K562 (cell line): ENCODE measurements around the gene TBRG4. TPM values are rescaled to one million over a fixed set of nuclear protein-coding genes. Genes with fewer than 3 reads are reported as not detected.
A peak's percentile ranks its signal among the peaks of the same experiment; 100 is the strongest.

ENCODE experiments used
- ARID2 ChIP-seq: fragments of 450-650 bp; IDR thresholded peaks from 2 replicates; pipeline ENCODE4 v1.6.1; 2017; ENCODE audit warnings: antibody characterized with exemption, mild to moderate bottlenecking
- CTBP1 ChIP-seq: fragments of 450-650 bp; IDR thresholded peaks from 2 replicates; pipeline ENCODE4 v1.6.1; 2016; ENCODE audit warnings: borderline replicate concordance
- HDAC1 ChIP-seq, 2 experiments: fragments of 450-650 bp; IDR thresholded peaks; 2 replicates each; pipeline ENCODE4 v1.6.1; 2016 to 2017; ENCODE audit warnings: inconsistent platforms in 1 of 2, mild to moderate bottlenecking in 1 of 2, moderate library complexity in 1 of 2
- HOXB6 ChIP-seq: fragments of 250-450 bp; sonication (Bioruptor Pico); IDR thresholded peaks from 2 replicates; pipeline ENCODE4 v1.5.1; 2022; ENCODE audit warnings: mild to moderate bottlenecking, borderline replicate concordance
- MAFK ChIP-seq: IDR thresholded peaks from 2 replicates; pipeline ENCODE4 v1.6.1; 2011; ENCODE audit warnings: low read length, improper control_type of control experiment
- MECOM ChIP-seq: fragments of 250-450 bp; sonication (Bioruptor Pico); IDR thresholded peaks from 2 replicates; pipeline ENCODE4 v1.8.0; 2022; ENCODE audit warnings: inconsistent platforms
- PCBP1 ChIP-seq: fragments of 200-400 bp; formaldehyde crosslinking; IDR thresholded peaks from 2 replicates; pipeline ENCODE4 v1.6.1; 2018; ENCODE audit warnings: mild to moderate bottlenecking, low read depth, low read length; ENCODE audit not compliant: poor library complexity, severe bottlenecking
- POLR3A ChIP-seq: IDR thresholded peaks from 2 replicates; pipeline ENCODE4 v1.6.1; 2011; ENCODE audit warnings: borderline replicate concordance, mild to moderate bottlenecking, moderate library complexity; ENCODE audit not compliant: insufficient read length, insufficient read depth; ENCODE audit errors: extremely low read depth
- POU5F1 ChIP-seq: fragments of 150-350 bp; IDR thresholded peaks from 2 replicates; pipeline ENCODE4 v1.6.1; 2014; ENCODE audit warnings: borderline replicate concordance, low read length, low read depth, mild to moderate bottlenecking; ENCODE audit not compliant: partially characterized antibody
- RBFOX2 ChIP-seq: fragments of 200-400 bp; formaldehyde crosslinking; IDR thresholded peaks from 2 replicates; pipeline ENCODE4 v1.6.1; 2017; ENCODE audit warnings: low read depth, mild to moderate bottlenecking, low read length, moderate library complexity
- SLC30A9 ChIP-seq: fragments of 250-450 bp; sonication (Bioruptor Pico); IDR thresholded peaks from 2 replicates; pipeline ENCODE4 v1.8.0; 2022; ENCODE audit warnings: mild to moderate bottlenecking, moderate library complexity
- SNRNP70 ChIP-seq: fragments of 200-400 bp; formaldehyde crosslinking; optimal IDR thresholded peaks from 2 replicates; pipeline ENCODE3; 2017; ENCODE audit warnings: low read depth, low read length
- ZBTB17 ChIP-seq: fragments of 450-650 bp; formaldehyde crosslinking; IDR thresholded peaks from 2 replicates; pipeline ENCODE4 v1.4.0; 2020; ENCODE audit warnings: mild to moderate bottlenecking
- ZNF696 ChIP-seq: fragments of 250-450 bp; sonication (Bioruptor Pico); conservative IDR thresholded peaks from 2 replicates; pipeline ENCODE4 v1.4.0; 2020; ENCODE audit warnings: mild to moderate bottlenecking, moderate library complexity
- polyA plus RNA-seq, 8 experiments: library from polyadenylated mRNA; depleted of rRNA in 4 of 8; stranded (reverse) in 5 of 8; unstranded in 3 of 8; fragments of >200 nt; fragmentation: Nextera tagmentation in 2 of 8; fragmentation: Illumina TruSeq in 1 of 8; extraction: Ambion mirVana in 2 of 8; extraction: Trizol in 1 of 8; gene quantifications; 2 replicates each; pipeline versions ENCODE4 v1.2.1 to v1.2.3, GENCODE V29; 2011 to 2014; ENCODE audit warnings: inconsistent platforms in 1 of 8, missing spikeins in 1 of 8
- total RNA-seq, 7 experiments: library from RNA; depleted of rRNA in 6 of 7; stranded (reverse); fragments of >200 nt in 6 of 7; fragmentation: Illumina TruSeq in 2 of 7; extraction: Trizol in 2 of 7; gene quantifications; 2 replicates each; pipeline versions ENCODE4 v1.2.1 to v1.2.3, GENCODE V29; 2011 to 2021; ENCODE audit warnings: low replicate concordance in 1 of 7
- TF ChIP-seq, protein P1 (sequence below): IDR thresholded peaks from 2 replicates; pipeline ENCODE4 v1.6.1; 2016; ENCODE audit warnings: missing genetic modification characterization, missing compliant biosample characterization
- TF ChIP-seq, protein P2 (sequence below): fragments of 250-450 bp; sonication (Bioruptor Pico); IDR thresholded peaks from 2 replicates; pipeline ENCODE4 v1.6.1; 2021; ENCODE audit warnings: mild to moderate bottlenecking
- TF ChIP-seq, protein P3 (sequence below): fragments of 450-650 bp; IDR thresholded peaks from 2 replicates; pipeline ENCODE4 v1.6.1; 2018; ENCODE audit not compliant: partially characterized antibody
- TF ChIP-seq, protein P4 (sequence below): fragments of 250-450 bp; sonication (Bioruptor Pico); IDR thresholded peaks from 2 replicates; pipeline ENCODE4 v1.8.0; 2022; ENCODE audit warnings: inconsistent platforms

The TBRG4 gene
- total and polyA plus RNA-seq, 9 of the 15 experiments (the other 6 are each of a cell fraction or from before 2014, with no cell fraction given): 11.2 to 322 (median 216) TPM

DNA sequence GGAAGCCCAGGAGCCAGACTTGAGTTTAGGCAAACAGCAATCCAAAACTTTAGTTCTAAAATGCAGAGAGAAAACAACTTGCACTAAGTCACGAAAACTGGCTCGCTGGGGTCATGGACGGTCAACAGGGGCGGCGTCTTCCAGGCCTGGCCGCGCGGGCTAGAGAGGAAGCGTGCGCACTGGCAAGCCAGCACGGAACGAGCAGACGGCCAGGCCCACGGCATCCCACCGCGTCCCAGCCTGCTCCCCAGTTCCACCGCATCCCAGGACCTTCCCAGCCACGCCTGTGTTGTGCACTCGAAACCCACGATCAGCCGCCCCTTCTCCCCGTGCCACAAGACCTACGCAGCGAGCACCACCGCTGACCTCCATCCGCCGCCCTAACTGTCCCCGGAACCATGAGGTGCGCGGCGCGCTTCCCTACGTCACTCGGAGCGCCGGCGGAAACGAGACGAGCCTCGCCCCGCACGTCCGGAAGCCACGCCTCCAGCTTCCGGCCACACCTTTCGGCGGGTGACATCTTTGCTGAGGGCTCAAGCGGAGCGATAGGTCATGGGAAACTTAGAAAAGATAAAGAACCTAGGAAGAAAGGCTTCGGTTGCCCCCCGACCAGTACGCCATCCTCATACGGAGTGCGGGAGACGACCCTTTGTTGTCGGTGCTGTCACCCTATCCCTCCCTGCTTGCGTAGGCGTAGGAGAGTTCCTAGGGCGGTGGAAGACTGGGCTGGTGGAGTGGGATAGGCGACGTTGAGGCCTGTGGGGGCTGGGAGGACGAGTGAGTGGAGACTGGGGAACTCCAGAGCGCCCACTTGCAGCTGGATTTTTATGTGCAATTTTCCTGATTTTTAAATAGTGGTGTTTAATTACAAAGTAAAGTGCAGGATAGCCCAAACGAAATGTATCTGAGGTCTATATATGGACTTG lies at the start of gene TBRG4 (continued):
- TF ChIP-seq, protein P1, sequence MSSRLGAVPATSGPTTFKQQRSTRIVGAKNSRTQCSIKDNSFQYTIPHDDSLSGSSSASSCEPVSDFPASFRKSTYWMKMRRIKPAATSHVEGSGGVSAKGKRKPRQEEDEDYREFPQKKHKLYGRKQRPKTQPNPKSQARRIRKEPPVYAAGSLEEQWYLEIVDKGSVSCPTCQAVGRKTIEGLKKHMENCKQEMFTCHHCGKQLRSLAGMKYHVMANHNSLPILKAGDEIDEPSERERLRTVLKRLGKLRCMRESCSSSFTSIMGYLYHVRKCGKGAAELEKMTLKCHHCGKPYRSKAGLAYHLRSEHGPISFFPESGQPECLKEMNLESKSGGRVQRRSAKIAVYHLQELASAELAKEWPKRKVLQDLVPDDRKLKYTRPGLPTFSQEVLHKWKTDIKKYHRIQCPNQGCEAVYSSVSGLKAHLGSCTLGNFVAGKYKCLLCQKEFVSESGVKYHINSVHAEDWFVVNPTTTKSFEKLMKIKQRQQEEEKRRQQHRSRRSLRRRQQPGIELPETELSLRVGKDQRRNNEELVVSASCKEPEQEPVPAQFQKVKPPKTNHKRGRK (tag): no peak
- TF ChIP-seq, protein P2, sequence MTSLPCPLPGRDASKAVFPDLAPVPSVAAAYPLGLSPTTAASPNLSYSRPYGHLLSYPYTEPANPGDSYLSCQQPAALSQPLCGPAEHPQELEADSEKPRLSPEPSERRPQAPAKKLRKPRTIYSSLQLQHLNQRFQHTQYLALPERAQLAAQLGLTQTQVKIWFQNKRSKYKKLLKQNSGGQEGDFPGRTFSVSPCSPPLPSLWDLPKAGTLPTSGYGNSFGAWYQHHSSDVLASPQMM: no peak
- peak; percentile 94 for TF ChIP-seq PCBP1
- TF ChIP-seq, protein P3, sequence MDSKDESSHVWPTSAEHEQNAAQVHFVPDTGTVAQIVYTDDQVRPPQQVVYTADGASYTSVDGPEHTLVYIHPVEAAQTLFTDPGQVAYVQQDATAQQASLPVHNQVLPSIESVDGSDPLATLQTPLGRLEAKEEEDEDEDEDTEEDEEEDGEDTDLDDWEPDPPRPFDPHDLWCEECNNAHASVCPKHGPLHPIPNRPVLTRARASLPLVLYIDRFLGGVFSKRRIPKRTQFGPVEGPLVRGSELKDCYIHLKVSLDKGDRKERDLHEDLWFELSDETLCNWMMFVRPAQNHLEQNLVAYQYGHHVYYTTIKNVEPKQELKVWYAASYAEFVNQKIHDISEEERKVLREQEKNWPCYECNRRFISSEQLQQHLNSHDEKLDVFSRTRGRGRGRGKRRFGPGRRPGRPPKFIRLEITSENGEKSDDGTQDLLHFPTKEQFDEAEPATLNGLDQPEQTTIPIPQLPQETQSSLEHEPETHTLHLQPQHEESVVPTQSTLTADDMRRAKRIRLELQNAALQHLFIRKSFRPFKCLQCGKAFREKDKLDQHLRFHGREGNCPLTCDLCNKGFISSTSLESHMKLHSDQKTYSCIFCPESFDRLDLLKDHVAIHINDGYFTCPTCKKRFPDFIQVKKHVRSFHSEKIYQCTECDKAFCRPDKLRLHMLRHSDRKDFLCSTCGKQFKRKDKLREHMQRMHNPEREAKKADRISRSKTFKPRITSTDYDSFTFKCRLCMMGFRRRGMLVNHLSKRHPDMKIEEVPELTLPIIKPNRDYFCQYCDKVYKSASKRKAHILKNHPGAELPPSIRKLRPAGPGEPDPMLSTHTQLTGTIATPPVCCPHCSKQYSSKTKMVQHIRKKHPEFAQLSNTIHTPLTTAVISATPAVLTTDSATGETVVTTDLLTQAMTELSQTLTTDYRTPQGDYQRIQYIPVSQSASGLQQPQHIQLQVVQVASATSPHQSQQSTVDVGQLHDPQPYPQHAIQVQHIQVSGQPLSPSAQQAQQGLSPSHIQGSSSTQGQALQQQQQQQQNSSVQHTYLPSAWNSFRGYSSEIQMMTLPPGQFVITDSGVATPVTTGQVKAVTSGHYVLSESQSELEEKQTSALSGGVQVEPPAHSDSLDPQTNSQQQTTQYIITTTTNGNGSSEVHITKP: peak; percentile 55
- no peak for TF ChIP-seq POU5F1
- TF ChIP-seq MECOM (CRISPR knock-in tag): no peak
- TF ChIP-seq ZBTB17: 0 out of 2 replicates have a peak, but pooled peaks have one; percentile 41
- no peak for TF ChIP-seq SLC30A9 (CRISPR knock-in tag)
- TF ChIP-seq, protein P4, sequence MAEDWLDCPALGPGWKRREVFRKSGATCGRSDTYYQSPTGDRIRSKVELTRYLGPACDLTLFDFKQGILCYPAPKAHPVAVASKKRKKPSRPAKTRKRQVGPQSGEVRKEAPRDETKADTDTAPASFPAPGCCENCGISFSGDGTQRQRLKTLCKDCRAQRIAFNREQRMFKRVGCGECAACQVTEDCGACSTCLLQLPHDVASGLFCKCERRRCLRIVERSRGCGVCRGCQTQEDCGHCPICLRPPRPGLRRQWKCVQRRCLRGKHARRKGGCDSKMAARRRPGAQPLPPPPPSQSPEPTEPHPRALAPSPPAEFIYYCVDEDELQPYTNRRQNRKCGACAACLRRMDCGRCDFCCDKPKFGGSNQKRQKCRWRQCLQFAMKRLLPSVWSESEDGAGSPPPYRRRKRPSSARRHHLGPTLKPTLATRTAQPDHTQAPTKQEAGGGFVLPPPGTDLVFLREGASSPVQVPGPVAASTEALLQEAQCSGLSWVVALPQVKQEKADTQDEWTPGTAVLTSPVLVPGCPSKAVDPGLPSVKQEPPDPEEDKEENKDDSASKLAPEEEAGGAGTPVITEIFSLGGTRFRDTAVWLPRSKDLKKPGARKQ (CRISPR knock-in tag): no peak
- TF ChIP-seq SNRNP70: no peak
- no peak for TF ChIP-seq HOXB6
- TF ChIP-seq ARID2: no peak
- TF ChIP-seq ZNF696 (CRISPR knock-in tag): no peak
- peak; percentile 88 to 100; a peak in 3 of 4 replicates for TF ChIP-seq HDAC1 (IDR thresholded peaks at IDR 0.05)
- no peak for TF ChIP-seq MAFK
- TF ChIP-seq POLR3A: no peak
- TF ChIP-seq CTBP1: peak; percentile 84; the same call in 1 of the 2 replicates
- TF ChIP-seq RBFOX2: peak; percentile 99
